Measurements from ENCODE around the gene FEM1A.

DNA sequence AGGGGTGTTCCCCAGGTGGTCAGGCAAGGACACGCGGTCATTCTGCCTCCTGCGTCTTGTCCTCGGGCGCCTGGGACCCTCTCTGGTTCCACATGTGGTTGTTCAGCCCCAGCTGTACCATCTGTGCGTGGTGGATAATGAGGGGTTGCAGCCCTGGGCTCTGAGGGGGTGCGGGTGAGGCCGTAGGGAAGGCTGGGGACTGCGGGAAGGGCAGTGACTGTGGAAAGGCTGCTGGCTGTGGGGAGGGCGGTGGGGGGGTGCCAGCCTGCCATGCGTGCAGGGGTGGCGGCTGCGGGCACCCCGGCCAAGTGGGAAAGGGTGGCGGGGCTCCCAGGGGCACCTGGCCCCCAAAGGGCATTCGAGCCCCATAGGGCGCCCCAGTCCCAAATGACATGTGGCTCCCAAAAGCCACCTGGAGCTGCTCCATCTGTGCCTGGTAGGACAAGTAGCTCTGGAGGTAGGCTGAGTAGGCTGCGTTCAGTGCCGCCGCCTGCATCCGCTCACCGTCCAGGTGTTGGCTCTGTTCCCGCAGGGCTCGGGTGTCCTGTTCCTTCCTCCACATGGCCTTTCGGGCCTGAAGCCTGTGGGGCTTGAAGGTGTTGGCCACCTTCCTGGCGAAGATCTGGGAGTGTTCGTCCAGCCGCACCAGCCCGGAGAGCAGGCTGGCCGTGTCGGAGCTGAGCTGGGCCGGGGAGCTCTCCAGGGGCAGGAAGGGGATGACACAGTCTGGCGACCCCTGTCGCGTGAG, 24.8 kb downstream of the FEM1A start:
- TF ChIP-seq, protein P1, sequence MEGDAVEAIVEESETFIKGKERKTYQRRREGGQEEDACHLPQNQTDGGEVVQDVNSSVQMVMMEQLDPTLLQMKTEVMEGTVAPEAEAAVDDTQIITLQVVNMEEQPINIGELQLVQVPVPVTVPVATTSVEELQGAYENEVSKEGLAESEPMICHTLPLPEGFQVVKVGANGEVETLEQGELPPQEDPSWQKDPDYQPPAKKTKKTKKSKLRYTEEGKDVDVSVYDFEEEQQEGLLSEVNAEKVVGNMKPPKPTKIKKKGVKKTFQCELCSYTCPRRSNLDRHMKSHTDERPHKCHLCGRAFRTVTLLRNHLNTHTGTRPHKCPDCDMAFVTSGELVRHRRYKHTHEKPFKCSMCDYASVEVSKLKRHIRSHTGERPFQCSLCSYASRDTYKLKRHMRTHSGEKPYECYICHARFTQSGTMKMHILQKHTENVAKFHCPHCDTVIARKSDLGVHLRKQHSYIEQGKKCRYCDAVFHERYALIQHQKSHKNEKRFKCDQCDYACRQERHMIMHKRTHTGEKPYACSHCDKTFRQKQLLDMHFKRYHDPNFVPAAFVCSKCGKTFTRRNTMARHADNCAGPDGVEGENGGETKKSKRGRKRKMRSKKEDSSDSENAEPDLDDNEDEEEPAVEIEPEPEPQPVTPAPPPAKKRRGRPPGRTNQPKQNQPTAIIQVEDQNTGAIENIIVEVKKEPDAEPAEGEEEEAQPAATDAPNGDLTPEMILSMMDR (IDR thresholded peaks at IDR 0.05) = no peak
- TF ChIP-seq EZH2 (IDR thresholded peaks at IDR 0.05) = no peak

Measured in neural progenitor cell (in vitro differentiated cells).